T-helper 17 cell (primary cell): ENCODE measurements around the gene MAGEA11. TPM values are rescaled to one million over a fixed set of nuclear protein-coding genes. Genes with fewer than 3 reads are reported as not detected.
"Not testable (repeated sequence)": the region's sequence is repeated elsewhere in the genome, so short reads cannot be mapped to it uniquely, and the experiment has no call there.

Experiments used
- ATAC-seq: fragments of 150-1000 bp; cut with Tn5 transposase; 2 replicates; pipeline ENCODE4 v1.10.0; 2021; ENCODE audit warnings: mild to moderate bottlenecking, moderate library complexity
- DNase-seq, 3 donors: peaks; one replicate each; pipeline versions ENCODE4 v3.0.0 to v3.0.0-alpha.2; 2020 to 2021
- H3K9me3 ChIP-seq: one replicate; pipeline ENCODE4 v1.7.0; 2013; ENCODE audit warnings: low read length, mild to moderate bottlenecking; ENCODE audit not compliant: control insufficient read depth, poor library complexity, severe bottlenecking
- H3K27ac Mint-ChIP-seq: one replicate; pipeline ENCODE4 v1.8.0; 2022; ENCODE audit warnings: mild to moderate bottlenecking, moderate library complexity, mixed read lengths
- H3K27me3 Mint-ChIP-seq: one replicate; pipeline ENCODE4 v1.8.0; 2022; ENCODE audit warnings: mixed read lengths
- H3K36me3 Mint-ChIP-seq: one replicate; pipeline ENCODE4 v1.8.0; 2022; ENCODE audit warnings: low read depth, mixed read lengths
- H3K4me1 Mint-ChIP-seq: one replicate; pipeline ENCODE4 v1.8.0; 2022; ENCODE audit warnings: mild to moderate bottlenecking, mixed read lengths
- H3K4me3 Mint-ChIP-seq: one replicate; pipeline ENCODE4 v1.8.0; 2022; ENCODE audit warnings: mild to moderate bottlenecking, moderate library complexity, mixed read lengths
- total RNA-seq, 4 donors: library from RNA in 2 of 4; stranded (reverse) in 2 of 4; gene quantifications; one replicate each; pipeline ENCODE4 v1.2.3 and lab custom pipeline; 2022 to 2026

Gene MAGEA11
- total RNA-seq, 2 donors from 2014 or later, result not detected

DNA sequence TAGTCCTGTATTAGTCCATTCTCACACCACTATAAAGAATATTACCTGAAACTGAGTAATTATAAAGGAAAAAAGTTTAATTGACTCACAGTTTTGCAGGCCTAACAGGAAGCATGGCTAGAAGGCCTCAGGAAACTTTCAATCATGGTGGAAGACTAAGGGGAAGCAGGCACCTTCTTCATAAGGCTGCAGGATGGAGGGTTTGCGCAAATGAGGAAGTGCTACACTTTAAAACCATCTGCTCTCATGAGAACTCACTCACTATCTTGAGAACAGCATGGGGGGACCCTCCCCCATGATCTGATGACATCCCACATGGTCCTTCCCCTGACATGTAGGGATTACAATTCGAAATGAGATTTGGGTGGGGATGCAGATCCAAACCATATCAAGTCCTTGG lies 12.1 kb upstream of the MAGEA11 start:
- H3K27me3 Mint-ChIP-seq, result peaks cover 10% of the 10 kb centered on the region
- H3K4me3 Mint-ChIP-seq, result no peak overlapping the region
- H3K4me1 Mint-ChIP-seq, result no peaks in the 10 kb centered on the region
- DNase-seq, result no peak
- H3K36me3 Mint-ChIP-seq, result no peaks in the 10 kb centered on the region
- no peaks in the 10 kb centered on the region for H3K9me3 ChIP-seq
- ATAC-seq, result no peak
- H3K27ac Mint-ChIP-seq, result no peak overlapping the region

GRCh38 chrX:149704664-149705063 lies 7.2 kb upstream of the MAGEA11 start:
- H3K36me3 Mint-ChIP-seq, result no peaks in the 10 kb centered on the region
- peaks cover 6% of the 10 kb centered on the region for H3K27me3 Mint-ChIP-seq
- no peaks in the 10 kb centered on the region for H3K9me3 ChIP-seq
- ATAC-seq, result no peak
- no peak overlapping the region for H3K4me3 Mint-ChIP-seq
- DNase-seq, result no peak
- H3K4me1 Mint-ChIP-seq, result no peaks in the 10 kb centered on the region
- no peak overlapping the region for H3K27ac Mint-ChIP-seq

- ATAC-seq, result no peak
- Mint-ChIP-seq H3K36me3 (no peaks in the 10 kb centered on the region), H3K27ac (no peak overlapping the region), H3K27me3 (peaks cover 6% of the 10 kb centered on the region), H3K4me3 (no peak overlapping the region), H3K4me1 (no peaks in the 10 kb centered on the region)
- H3K9me3 ChIP-seq, result no peaks in the 10 kb centered on the region
- DNase-seq, result no peak
These were observed 4.5 kb upstream of the MAGEA11 start for GRCh38 chrX:149707147-149707901.

- H3K4me1 Mint-ChIP-seq, result no peaks in the 10 kb centered on the region
- no peak overlapping the region for H3K27ac Mint-ChIP-seq
- H3K36me3 Mint-ChIP-seq, result no peaks in the 10 kb centered on the region
- no peak for ATAC-seq
- no peaks in the 10 kb centered on the region for H3K27me3 Mint-ChIP-seq
- no peaks in the 10 kb centered on the region for H3K9me3 ChIP-seq
- DNase-seq, result no peak
- H3K4me3 Mint-ChIP-seq, result no peak overlapping the region
These were observed 971 bp downstream of the MAGEA11 start for GRCh38 chrX:149712831-149713230.

DNA sequence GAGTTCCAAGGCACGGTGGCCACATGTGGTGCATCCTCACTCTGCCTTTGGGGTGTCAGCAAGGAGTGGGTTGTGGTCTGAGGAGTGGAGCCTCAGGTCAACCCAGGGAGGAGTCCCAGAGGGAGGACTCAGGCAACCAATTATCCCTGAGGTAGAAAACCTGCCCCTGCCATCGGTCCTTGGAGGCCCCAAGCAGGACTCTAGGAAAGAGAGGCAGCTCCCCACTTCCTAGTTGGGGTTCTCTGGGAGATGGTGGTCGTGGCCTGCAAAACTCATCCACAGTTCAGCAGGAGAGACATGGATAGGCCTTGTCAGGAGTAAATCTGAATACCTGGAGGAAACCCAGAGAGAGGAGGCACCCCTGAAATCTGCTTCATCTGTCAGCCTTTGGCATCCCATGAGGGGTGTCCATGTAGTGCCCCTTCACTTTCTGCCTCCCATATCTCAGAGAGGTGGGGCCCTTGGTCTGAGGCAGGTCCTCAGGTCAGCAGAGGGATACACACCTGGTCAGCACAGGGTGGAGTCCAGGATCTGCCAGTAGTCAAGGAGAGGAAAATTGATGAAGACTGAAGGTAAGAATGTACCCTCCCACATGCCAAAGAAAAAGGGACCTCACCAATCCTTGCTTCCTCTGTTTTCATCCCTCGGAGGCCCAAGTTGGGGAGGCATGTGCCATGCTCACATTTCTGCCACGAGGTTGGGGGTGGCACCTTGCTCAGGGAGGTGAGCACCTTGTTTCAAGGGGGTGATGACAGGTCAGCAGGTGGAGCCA lies 1.6 kb downstream of the MAGEA11 start:
- Mint-ChIP-seq H3K4me1 (no peaks in the 10 kb centered on the region), H3K36me3 (no peaks in the 10 kb centered on the region), H3K27me3 (no peaks in the 10 kb centered on the region), H3K27ac (no peak overlapping the region), H3K4me3 (no peak overlapping the region)
- DNase-seq (no peak), ATAC-seq (no peak)
- no peaks in the 10 kb centered on the region for H3K9me3 ChIP-seq

- H3K4me3 Mint-ChIP-seq, result no peak overlapping the region
- no peaks in the 10 kb centered on the region for H3K36me3 Mint-ChIP-seq
- H3K27me3 Mint-ChIP-seq, result no peaks in the 10 kb centered on the region
- H3K9me3 ChIP-seq, result no peaks in the 10 kb centered on the region
- H3K27ac Mint-ChIP-seq, result no peak overlapping the region
- H3K4me1 Mint-ChIP-seq, result no peaks in the 10 kb centered on the region
- DNase-seq (no peak), ATAC-seq (no peak)
These were observed 3.6 kb downstream of the MAGEA11 start for GRCh38 chrX:149715468-149715867.

DNA sequence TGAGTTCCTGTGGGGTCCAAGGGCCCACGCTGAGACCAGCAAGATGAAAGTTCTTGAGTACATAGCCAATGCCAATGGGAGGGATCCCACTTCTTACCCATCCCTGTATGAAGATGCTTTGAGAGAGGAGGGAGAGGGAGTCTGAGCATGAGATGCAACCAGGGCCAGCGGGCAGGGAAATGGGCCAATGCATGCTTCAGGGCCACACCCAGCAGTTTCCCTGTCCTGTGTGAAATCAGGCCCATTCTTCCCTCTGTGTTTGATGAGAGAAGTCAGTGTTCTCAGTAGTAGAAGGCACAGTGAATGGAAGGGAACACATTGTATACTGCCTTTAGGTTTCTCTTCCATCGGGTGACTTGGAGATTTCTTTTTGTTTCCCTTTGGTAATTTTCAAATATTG lies 4.8 kb downstream of the MAGEA11 start:
- Mint-ChIP-seq H3K4me3 (no peak overlapping the region), H3K27ac (no peak overlapping the region), H3K27me3 (no peaks in the 10 kb centered on the region), H3K36me3 (no peaks in the 10 kb centered on the region), H3K4me1 (no peaks in the 10 kb centered on the region)
- no peak for DNase-seq
- ATAC-seq, result no peak
- H3K9me3 ChIP-seq, result no peaks in the 10 kb centered on the region

DNA sequence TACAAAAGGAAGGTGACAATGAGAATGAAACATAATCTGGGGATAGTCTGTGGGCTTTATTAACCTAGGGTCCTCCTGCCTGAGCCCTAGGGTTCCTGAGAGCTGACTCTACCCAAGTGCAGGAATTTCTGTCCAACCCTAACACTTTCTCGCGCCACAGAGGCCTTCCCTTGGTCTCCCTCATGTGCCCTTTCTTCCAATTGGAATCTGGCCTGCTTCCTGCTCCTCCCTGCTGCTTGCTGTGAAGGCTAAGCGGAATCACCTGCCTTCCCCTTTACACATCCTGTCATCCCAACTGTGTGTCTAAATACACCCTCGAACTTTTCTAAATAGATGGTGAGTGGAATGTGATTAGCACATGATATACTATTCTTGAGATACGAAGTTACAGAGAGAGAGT lies 5.9 kb downstream of the MAGEA11 start:
- Mint-ChIP-seq H3K27ac (no peak overlapping the region), H3K4me3 (no peak overlapping the region), H3K27me3 (no peaks in the 10 kb centered on the region), H3K36me3 (no peaks in the 10 kb centered on the region), H3K4me1 (no peaks in the 10 kb centered on the region)
- no peaks in the 10 kb centered on the region for H3K9me3 ChIP-seq
- DNase-seq (no peak), ATAC-seq (no peak)

GRCh38 chrX:149718757-149719156 lies 6.9 kb downstream of the MAGEA11 start:
- Mint-ChIP-seq H3K27ac (no peak overlapping the region), H3K36me3 (no peaks in the 10 kb centered on the region)

GRCh38 chrX:149720021-149720689 lies 8.3 kb downstream of the MAGEA11 start:
- DNase-seq (no peak), ATAC-seq (no peak)
- H3K4me3 Mint-ChIP-seq, result no peak overlapping the region
- no peaks in the 10 kb centered on the region for H3K27me3 Mint-ChIP-seq
- no peaks in the 10 kb centered on the region for H3K9me3 ChIP-seq
- H3K27ac Mint-ChIP-seq, result no peak overlapping the region
- no peaks in the 10 kb centered on the region for H3K36me3 Mint-ChIP-seq
- no peaks in the 10 kb centered on the region for H3K4me1 Mint-ChIP-seq

More at GRCh38 chrX:149718757-149719156, 6.9 kb downstream of the MAGEA11 start:
- no peak for DNase-seq
- ATAC-seq, result no peak
- Mint-ChIP-seq H3K4me3 (no peak overlapping the region), H3K4me1 (no peaks in the 10 kb centered on the region), H3K27me3 (no peaks in the 10 kb centered on the region)
- H3K9me3 ChIP-seq, result no peaks in the 10 kb centered on the region

DNA sequence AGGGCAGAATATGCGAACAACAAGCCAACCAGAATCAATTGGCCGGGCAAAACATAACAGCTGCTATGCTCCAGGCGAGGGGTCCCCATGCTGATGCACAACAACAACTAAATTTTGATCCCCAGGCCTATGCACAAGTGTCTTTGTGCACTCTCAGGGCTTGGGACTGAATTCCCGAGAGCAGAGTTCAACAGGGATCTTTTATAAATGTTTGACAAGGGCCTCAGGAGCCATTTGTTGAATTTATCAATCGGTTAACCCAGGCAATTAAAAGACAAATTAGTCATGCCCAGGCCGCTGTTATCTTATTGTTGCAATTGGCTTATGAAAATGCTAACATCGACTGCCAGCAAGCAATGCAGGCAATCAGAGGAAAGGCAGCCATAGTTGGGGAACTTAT lies 9.4 kb downstream of the MAGEA11 start:
- H3K27me3 Mint-ChIP-seq, H3K36me3 Mint-ChIP-seq, ATAC-seq, H3K4me1 Mint-ChIP-seq, DNase-seq, H3K9me3 ChIP-seq, H3K4me3 Mint-ChIP-seq, H3K27ac Mint-ChIP-seq: not testable (repeated sequence)

GRCh38 chrX:149721778-149722177 lies 9.9 kb downstream of the MAGEA11 start:
- DNase-seq (no peak), ATAC-seq (no peak)
- Mint-ChIP-seq H3K4me3 (no peak overlapping the region), H3K4me1 (no peaks in the 10 kb centered on the region), H3K27ac (no peak overlapping the region), H3K36me3 (no peaks in the 10 kb centered on the region), H3K27me3 (no peaks in the 10 kb centered on the region)
- no peaks in the 10 kb centered on the region for H3K9me3 ChIP-seq

DNA sequence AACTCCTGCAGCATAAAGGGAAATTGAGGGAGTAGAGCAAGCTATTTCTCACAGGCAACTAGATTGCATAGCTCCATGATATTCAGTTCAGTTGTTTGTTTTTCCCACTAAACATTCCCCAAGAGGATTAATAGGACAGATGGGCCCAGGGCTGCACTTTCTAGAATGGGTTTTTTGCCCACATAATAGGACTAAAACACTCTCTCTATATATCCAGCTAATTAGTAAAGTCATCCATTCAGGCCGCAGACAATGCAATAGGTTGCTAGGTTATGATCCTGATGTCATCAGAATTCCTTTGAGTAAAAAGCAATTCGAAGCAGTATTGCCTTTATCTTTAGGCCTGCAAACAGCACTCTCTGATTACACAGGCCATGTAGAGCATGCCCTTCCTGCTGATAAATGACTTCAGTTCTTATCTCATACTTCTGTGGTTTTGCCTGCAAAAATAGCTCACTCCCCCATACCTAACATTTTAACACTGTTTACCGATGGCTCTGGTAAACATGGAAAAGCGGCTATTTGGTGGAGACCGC lies 11.8 kb downstream of the MAGEA11 start:
- not testable (repeated sequence) for H3K27me3 Mint-ChIP-seq, H3K27ac Mint-ChIP-seq

More for the DNA sequence above, 11.8 kb downstream of the MAGEA11 start:
- not testable (repeated sequence) for H3K4me1 Mint-ChIP-seq, ATAC-seq, DNase-seq, H3K36me3 Mint-ChIP-seq, H3K4me3 Mint-ChIP-seq, H3K9me3 ChIP-seq
